HepG2 (cell line): ENCODE measurements around the gene MAML1.
A peak's percentile ranks its signal among the peaks of the same experiment; 100 is the strongest.

ENCODE experiments used
- ARNTL ChIP-seq: sonication (generic); formaldehyde crosslinking; IDR thresholded peaks from 2 replicates; pipeline ENCODE4 v1.4.0; 2020; ENCODE audit warnings: mild to moderate bottlenecking, missing genetic modification reagents
- CBFB ChIP-seq: sonication (generic); formaldehyde crosslinking; IDR thresholded peaks from 2 replicates; pipeline ENCODE4 v1.4.0; 2020; ENCODE audit warnings: missing genetic modification reagents
- CTCF ChIP-seq: sonication (generic); formaldehyde crosslinking; IDR thresholded peaks from 2 replicates; pipeline ENCODE4 v1.5.0; 2020; ENCODE audit warnings: mild to moderate bottlenecking, missing genetic modification reagents, moderate library complexity
- FOXM1 ChIP-seq: sonication (generic); formaldehyde crosslinking; IDR thresholded peaks from 2 replicates; pipeline ENCODE4 v1.5.0; 2020; ENCODE audit warnings: missing genetic modification reagents
- MXD3 ChIP-seq: IDR thresholded peaks from 2 replicates; pipeline ENCODE4 v1.6.1; 2016; ENCODE audit warnings: mild to moderate bottlenecking, missing biosample characterization, missing genetic modification reagents
- SP2 ChIP-seq: sonication (generic); formaldehyde crosslinking; IDR thresholded peaks from 2 replicates; pipeline ENCODE4 v1.5.1; 2020; ENCODE audit warnings: mild to moderate bottlenecking, missing genetic modification reagents
- ZNF12 ChIP-seq: sonication (generic); formaldehyde crosslinking; IDR thresholded peaks from 2 replicates; pipeline ENCODE4 v1.5.0; 2020; ENCODE audit warnings: missing genetic modification reagents
- ZNF138 ChIP-seq: sonication (generic); formaldehyde crosslinking; IDR thresholded peaks from 2 replicates; pipeline ENCODE4 v1.5.0; 2020; ENCODE audit warnings: mild to moderate bottlenecking, low read depth, missing genetic modification reagents
- ZNF232 ChIP-seq: sonication (generic); formaldehyde crosslinking; IDR thresholded peaks from 2 replicates; pipeline ENCODE4 v1.4.0; 2020; ENCODE audit warnings: missing genetic modification reagents, borderline replicate concordance
- ZNF407 ChIP-seq: sonication (generic); formaldehyde crosslinking; IDR thresholded peaks from one replicate; pipeline ENCODE4 v1.5.1; 2020; ENCODE audit warnings: mild to moderate bottlenecking, missing genetic modification reagents; ENCODE audit errors: not compliant biosample characterization
- ZNF720 ChIP-seq: sonication (generic); formaldehyde crosslinking; IDR thresholded peaks from 2 replicates; pipeline ENCODE4 v1.4.0; 2020; ENCODE audit warnings: missing genetic modification reagents
- ZSCAN20 ChIP-seq: sonication (generic); formaldehyde crosslinking; IDR thresholded peaks from 2 replicates; pipeline ENCODE4 v1.4.0; 2020; ENCODE audit warnings: missing genetic modification reagents, mild to moderate bottlenecking, borderline replicate concordance
- TF ChIP-seq, protein P1 (sequence below): sonication (generic); formaldehyde crosslinking; IDR thresholded peaks from 2 replicates; pipeline ENCODE4 v1.8.1; 2023; ENCODE audit warnings: mild to moderate bottlenecking, inconsistent platforms, moderate library complexity, missing genetic modification reagents, borderline replicate concordance

GRCh38 chr5:179697993-179698934, 34.4 kb upstream of the MAML1 start:
- 0 out of 2 replicates have a peak, but pooled peaks have one; percentile 82 for TF ChIP-seq ZNF138 (CRISPR knock-in tag)
- TF ChIP-seq CBFB (CRISPR knock-in tag) = no peak
- TF ChIP-seq ZNF720 (CRISPR knock-in tag) = no peak
- TF ChIP-seq, protein P1, sequence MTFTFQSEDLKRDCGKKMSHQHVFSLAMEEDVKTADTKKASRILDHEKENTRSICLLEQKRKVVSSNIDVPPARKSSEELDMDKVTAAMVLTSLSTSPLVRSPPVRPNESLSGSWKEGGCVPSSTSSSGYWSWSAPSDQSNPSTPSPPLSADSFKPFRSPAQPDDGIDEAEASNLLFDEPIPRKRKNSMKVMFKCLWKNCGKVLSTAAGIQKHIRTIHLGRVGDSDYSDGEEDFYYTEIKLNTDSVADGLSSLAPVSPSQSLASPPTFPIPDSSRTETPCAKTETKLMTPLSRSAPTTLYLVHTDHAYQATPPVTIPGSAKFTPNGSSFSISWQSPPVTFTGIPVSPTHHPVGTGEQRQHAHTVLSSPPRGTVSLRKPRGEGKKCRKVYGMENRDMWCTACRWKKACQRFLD (CRISPR knock-in tag) = no peak; the same call in 1 of the 2 replicates
- no peak for TF ChIP-seq ARNTL (CRISPR knock-in tag)
- TF ChIP-seq CTCF (CRISPR knock-in tag) = 0 out of 2 replicates have a peak, but pooled peaks have one; percentile 11
- TF ChIP-seq ZNF407 (CRISPR knock-in tag) = no peak
- TF ChIP-seq MXD3 (CRISPR knock-in tag) = no peak
- TF ChIP-seq ZNF12 (CRISPR knock-in tag) = no peak
- TF ChIP-seq ZSCAN20 (CRISPR knock-in tag) = peak; percentile 89; the same call in 1 of the 2 replicates
- TF ChIP-seq SP2 (CRISPR knock-in tag) = peak; percentile 100
- TF ChIP-seq FOXM1 (CRISPR knock-in tag) = no peak; the same call in 1 of the 2 replicates
- 0 out of 2 replicates have a peak, but pooled peaks have one; percentile 45 for TF ChIP-seq ZNF232 (CRISPR knock-in tag)
